Measurements from ENCODE around the gene RTTN.
A peak's percentile ranks its signal among the peaks of the same experiment; 100 is the strongest.

RTTN gene

DNA sequence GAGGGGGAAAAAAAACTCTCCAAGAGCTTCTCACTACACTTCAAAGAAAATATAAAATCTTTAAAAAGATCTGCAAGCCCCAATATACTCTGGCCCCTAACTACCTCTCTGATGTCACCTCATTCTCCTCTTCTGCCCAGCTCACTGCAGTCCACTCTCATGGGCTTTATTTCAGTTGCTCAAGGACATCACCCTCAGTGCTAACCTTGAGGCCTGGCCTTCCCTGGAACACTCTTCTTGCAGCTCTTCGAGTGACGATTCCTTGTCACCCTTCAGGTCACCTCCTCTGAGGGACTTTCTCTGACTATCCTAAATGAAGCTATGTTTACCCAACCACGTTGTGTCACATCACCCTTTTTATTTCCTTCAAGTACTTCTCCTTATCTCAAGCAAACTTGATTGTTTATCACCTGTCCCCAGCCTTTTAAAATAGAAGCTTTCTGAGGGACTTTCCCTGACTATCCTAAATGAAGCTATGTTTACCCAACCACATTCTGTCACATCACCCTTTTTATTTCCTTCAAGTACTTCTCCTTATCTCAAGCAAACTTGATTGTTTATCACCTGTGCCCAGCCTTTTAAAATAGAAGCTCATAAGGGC, 10.4 kb downstream of the RTTN start:
- Histone ChIP-seq H3K79me1 (ENCODE audit: low read length) (no peaks in the 10 kb centered on the region), H3K14ac (ENCODE audit: low read length) (no peak overlapping the region), H3K4me1 (ENCODE audit: control insufficient read depth in 1 of 2, insufficient read depth in 2 of 2, low read length in 2 of 2) (no peaks in the 10 kb centered on the region), H3K18ac (ENCODE audit: low read length) (no peak overlapping the region), H3K36me3 (ENCODE audit: control insufficient read depth in 1 of 2, insufficient read depth in 2 of 2, low read length in 2 of 2) (peaks cover 8 to 15% of the 10 kb centered on the region in 2 experiments), H3K79me2 (ENCODE audit: control insufficient read depth, insufficient read depth, low read length, poor library complexity) (no peaks in the 10 kb centered on the region), H3K27ac (ENCODE audit: low read depth, low read length) (no peak overlapping the region), H3K4me2 (ENCODE audit: low read length) (no peak overlapping the region), H2AK5ac (ENCODE audit: low read length) (no peak overlapping the region), H2BK120ac (ENCODE audit: insufficient read depth, low read length, poor library complexity) (no peak overlapping the region), H4K91ac (ENCODE audit: low read depth, low read length) (no peak overlapping the region), H4K12ac (ENCODE audit: low read depth, low read length) (no peak overlapping the region), H2AFZ (ENCODE audit: insufficient read depth, low read length, poor library complexity) (no peak overlapping the region), H3K27me3 (ENCODE audit: insufficient read depth, low read length) (no peaks in the 10 kb centered on the region), H2BK5ac (ENCODE audit: low read depth, low read length, poor library complexity) (no peak overlapping the region), H3K9ac (ENCODE audit: low read length) (no peak overlapping the region), H4K8ac (ENCODE audit: low read depth, low read length) (no peak overlapping the region), H3K9me3 (ENCODE audit: insufficient read depth, low read depth, low read length) (no peaks in the 10 kb centered on the region), H3K4ac (ENCODE audit: low read depth, low read length) (no peak overlapping the region), H3K23ac (ENCODE audit: low read length) (no peak overlapping the region), H2BK12ac (ENCODE audit: low read length) (no peak overlapping the region), H3K4me3 (ENCODE audit: low read depth, low read length) (no peak overlapping the region)
- DNase-seq = no peak
- no CpG with 5 or more reads among the region's 3 CpGs for WGBS (ENCODE audit: extremely low coverage, insufficient coverage, insufficient read length)

DNA sequence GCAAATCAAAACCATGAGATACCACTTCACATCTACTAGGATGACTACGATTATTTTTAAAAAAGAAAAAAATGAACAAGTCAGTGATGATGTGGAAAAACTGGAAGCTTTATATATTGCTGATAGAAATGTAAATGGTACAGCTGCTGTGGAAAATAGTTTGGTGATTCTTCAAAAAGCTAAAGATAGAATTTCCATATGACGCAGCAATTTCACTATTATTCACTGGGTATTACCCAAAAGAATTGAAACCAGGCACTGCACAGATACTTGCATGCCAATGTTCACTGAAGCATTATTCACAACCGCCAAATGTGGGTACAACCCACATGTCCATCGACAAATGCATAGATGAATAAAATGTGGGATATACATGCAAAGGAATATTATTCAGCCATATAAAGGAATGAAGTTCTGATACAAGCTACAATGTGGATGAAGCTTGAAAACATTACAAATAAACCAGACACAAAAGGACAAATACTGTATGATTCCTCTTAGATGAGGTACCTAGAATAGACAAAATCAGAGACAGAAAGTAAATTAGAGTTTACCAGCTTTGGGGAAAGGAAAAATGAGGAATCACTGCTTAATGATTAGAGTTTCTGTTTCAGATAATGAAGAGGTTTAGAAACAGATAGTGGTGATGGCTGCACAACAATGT, 11.1 kb downstream of the RTTN start:
- WGBS (ENCODE audit: extremely low coverage, insufficient coverage, insufficient read length) = no CpG with 5 or more reads among the region's 4 CpGs
- Histone ChIP-seq H3K23ac (ENCODE audit: low read length) (no peak overlapping the region), H3K4me2 (ENCODE audit: low read length) (no peak overlapping the region), H3K27ac (ENCODE audit: low read depth, low read length) (no peak overlapping the region), H3K9me3 (ENCODE audit: insufficient read depth, low read depth, low read length) (no peaks in the 10 kb centered on the region), H2BK120ac (ENCODE audit: insufficient read depth, low read length, poor library complexity) (no peak overlapping the region), H3K79me1 (ENCODE audit: low read length) (no peaks in the 10 kb centered on the region), H4K91ac (ENCODE audit: low read depth, low read length) (no peak overlapping the region), H3K4me1 (ENCODE audit: control insufficient read depth in 1 of 2, insufficient read depth in 2 of 2, low read length in 2 of 2) (no peaks in the 10 kb centered on the region), H3K14ac (ENCODE audit: low read length) (no peak overlapping the region), H4K8ac (ENCODE audit: low read depth, low read length) (no peak overlapping the region), H2BK12ac (ENCODE audit: low read length) (no peak overlapping the region), H3K27me3 (ENCODE audit: insufficient read depth, low read length) (no peaks in the 10 kb centered on the region), H2BK5ac (ENCODE audit: low read depth, low read length, poor library complexity) (no peak overlapping the region), H3K4me3 (ENCODE audit: low read depth, low read length) (no peak overlapping the region), H3K9ac (ENCODE audit: low read length) (no peak overlapping the region), H3K79me2 (ENCODE audit: control insufficient read depth, insufficient read depth, low read length, poor library complexity) (no peaks in the 10 kb centered on the region), H3K36me3 (ENCODE audit: control insufficient read depth in 1 of 2, insufficient read depth in 2 of 2, low read length in 2 of 2) (peaks cover 8 to 15% of the 10 kb centered on the region in 2 experiments), H2AK5ac (ENCODE audit: low read length) (no peak overlapping the region), H2AFZ (ENCODE audit: insufficient read depth, low read length, poor library complexity) (no peak overlapping the region), H4K12ac (ENCODE audit: low read depth, low read length) (no peak overlapping the region), H3K4ac (ENCODE audit: low read depth, low read length) (no peak overlapping the region), H3K18ac (ENCODE audit: low read length) (no peak overlapping the region)
- no peak for DNase-seq

DNA sequence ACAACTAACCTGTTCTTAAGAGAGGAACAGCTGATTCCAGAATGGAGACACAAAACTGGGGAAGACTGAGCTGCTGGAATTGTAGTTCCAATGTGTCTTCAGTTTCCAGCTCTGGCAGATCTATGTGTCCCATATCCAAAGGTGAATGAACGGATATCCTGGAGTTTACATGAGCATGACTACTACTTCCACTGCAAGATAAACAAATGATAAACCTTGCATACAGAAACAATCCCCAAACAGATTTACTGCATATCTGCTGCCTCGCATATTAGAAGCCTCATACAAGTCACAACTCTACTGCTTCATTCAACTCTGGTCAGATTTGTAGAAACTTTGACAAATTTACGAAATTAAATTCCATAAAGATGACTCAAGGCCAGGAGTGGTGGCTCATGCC, 15.0 kb downstream of the RTTN start:
- no peaks in the 10 kb centered on the region for H3K9me3 ChIP-seq (ENCODE audit: insufficient read depth, low read depth, low read length)
- no peak overlapping the region for H2AFZ ChIP-seq (ENCODE audit: insufficient read depth, low read length, poor library complexity)
- no peak overlapping the region for H2BK12ac ChIP-seq (ENCODE audit: low read length)
- no peak overlapping the region for H2BK5ac ChIP-seq (ENCODE audit: low read depth, low read length, poor library complexity)
- no peak overlapping the region for H3K4me3 ChIP-seq (ENCODE audit: low read depth, low read length)
- no peak overlapping the region for H3K9ac ChIP-seq (ENCODE audit: low read length)
- H3K14ac ChIP-seq (ENCODE audit: low read length) = no peak overlapping the region
- H3K36me3 ChIP-seq (ENCODE audit: control insufficient read depth in 1 of 2, insufficient read depth in 2 of 2, low read length in 2 of 2) = peaks cover 4 to 9% of the 10 kb centered on the region in 2 experiments
- H3K79me1 ChIP-seq (ENCODE audit: low read length) = no peaks in the 10 kb centered on the region
- no peak overlapping the region for H3K4me2 ChIP-seq (ENCODE audit: low read length)
- H3K79me2 ChIP-seq (ENCODE audit: control insufficient read depth, insufficient read depth, low read length, poor library complexity) = no peaks in the 10 kb centered on the region
- no peak overlapping the region for H4K12ac ChIP-seq (ENCODE audit: low read depth, low read length)
- H4K8ac ChIP-seq (ENCODE audit: low read depth, low read length) = no peak overlapping the region
- H3K27ac ChIP-seq (ENCODE audit: low read depth, low read length) = no peak overlapping the region
- no peak overlapping the region for H4K91ac ChIP-seq (ENCODE audit: low read depth, low read length)
- H3K4me1 ChIP-seq (ENCODE audit: control insufficient read depth in 1 of 2, insufficient read depth in 2 of 2, low read length in 2 of 2) = no peaks in the 10 kb centered on the region
- H2AK5ac ChIP-seq (ENCODE audit: low read length) = no peak overlapping the region
- no peak overlapping the region for H3K18ac ChIP-seq (ENCODE audit: low read length)
- DNase-seq = no peak
- H3K27me3 ChIP-seq (ENCODE audit: insufficient read depth, low read length) = no peaks in the 10 kb centered on the region
- WGBS (ENCODE audit: extremely low coverage, insufficient coverage, insufficient read length) = no CpG with 5 or more reads among the region's 3 CpGs
- no peak overlapping the region for H3K23ac ChIP-seq (ENCODE audit: low read length)
- H2BK120ac ChIP-seq (ENCODE audit: insufficient read depth, low read length, poor library complexity) = no peak overlapping the region
- H3K4ac ChIP-seq (ENCODE audit: low read depth, low read length) = no peak overlapping the region

DNA sequence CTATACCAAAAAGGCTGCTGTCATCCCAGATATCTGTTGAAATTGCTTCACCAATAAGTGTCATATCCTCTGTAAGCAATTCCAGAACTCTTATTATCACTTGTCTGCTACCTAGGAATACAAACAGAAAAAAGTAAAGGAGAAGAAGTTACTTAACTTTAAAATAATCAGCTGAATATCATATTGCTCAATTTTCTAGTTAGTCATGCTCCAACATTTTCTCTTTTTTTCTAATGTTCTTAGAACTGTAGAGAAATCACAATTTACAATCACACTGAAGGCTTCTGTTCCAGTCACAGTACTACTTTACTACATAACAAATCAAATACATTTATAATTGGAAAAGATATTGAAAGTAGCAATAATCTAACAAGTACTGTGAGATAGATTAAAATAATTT, 17.4 kb downstream of the RTTN start:
- no peak overlapping the region for H2BK12ac ChIP-seq (ENCODE audit: low read length)
- peak in 1 of 2 donors; percentile 22 for DNase-seq
- no peak overlapping the region for H3K4me3 ChIP-seq (ENCODE audit: low read depth, low read length)

More for the DNA sequence above, 17.4 kb downstream of the RTTN start:
- Histone ChIP-seq H3K4ac (ENCODE audit: low read depth, low read length) (no peak overlapping the region), H2BK120ac (ENCODE audit: insufficient read depth, low read length, poor library complexity) (no peak overlapping the region), H3K27ac (ENCODE audit: low read depth, low read length) (no peak overlapping the region), H2AK5ac (ENCODE audit: low read length) (no peak overlapping the region), H3K36me3 (ENCODE audit: control insufficient read depth in 1 of 2, insufficient read depth in 2 of 2, low read length in 2 of 2) (peaks cover 4% of the 10 kb centered on the region in 2 experiments), H3K23ac (ENCODE audit: low read length) (no peak overlapping the region), H3K4me2 (ENCODE audit: low read length) (no peak overlapping the region), H3K27me3 (ENCODE audit: insufficient read depth, low read length) (no peaks in the 10 kb centered on the region), H4K8ac (ENCODE audit: low read depth, low read length) (no peak overlapping the region), H3K4me1 (ENCODE audit: control insufficient read depth in 1 of 2, insufficient read depth in 2 of 2, low read length in 2 of 2) (no peaks in the 10 kb centered on the region), H3K9ac (ENCODE audit: low read length) (no peak overlapping the region), H3K9me3 (ENCODE audit: insufficient read depth, low read depth, low read length) (no peaks in the 10 kb centered on the region), H3K79me2 (ENCODE audit: control insufficient read depth, insufficient read depth, low read length, poor library complexity) (no peaks in the 10 kb centered on the region), H3K14ac (ENCODE audit: low read length) (no peak overlapping the region), H2BK5ac (ENCODE audit: low read depth, low read length, poor library complexity) (no peak overlapping the region), H3K18ac (ENCODE audit: low read length) (no peak overlapping the region), H3K79me1 (ENCODE audit: low read length) (no peaks in the 10 kb centered on the region), H2AFZ (ENCODE audit: insufficient read depth, low read length, poor library complexity) (no peak overlapping the region), H4K12ac (ENCODE audit: low read depth, low read length) (no peak overlapping the region), H4K91ac (ENCODE audit: low read depth, low read length) (no peak overlapping the region)
